Sigmoid colon (tissue), 4 donors: Measurements from ENCODE around the gene SUPT20H.

Source experiments
- CTCF ChIP-seq, 4 experiments: fragments of 450-650 bp in 3 of 4; fragments of 200-600 bp in 1 of 4; IDR thresholded peaks; one replicate each; pipeline ENCODE4 v1.5.1; 2016 to 2019; ENCODE audit warnings: antibody characterized with exemption in 4 of 4, mild to moderate bottlenecking in 3 of 4, moderate library complexity in 2 of 4
- EP300 ChIP-seq, 4 donors: sonication (generic); formaldehyde crosslinking; IDR thresholded peaks; one replicate each; pipeline ENCODE4 v1.6.1; 2017; ENCODE audit warnings: antibody characterized with exemption in 4 of 4
- POLR2A ChIP-seq, 2 donors: fragments of 450-650 bp; IDR thresholded peaks; one replicate each; pipeline ENCODE4 v1.6.1; 2016; ENCODE audit warnings: antibody characterized with exemption in 2 of 2, mild to moderate bottlenecking in 2 of 2, moderate library complexity in 2 of 2
- POLR2AphosphoS5 ChIP-seq, 4 donors: sonication (generic); formaldehyde crosslinking; IDR thresholded peaks; one replicate each; pipeline ENCODE4 v1.6.1; 2017; ENCODE audit warnings: antibody characterized with exemption in 4 of 4

- TF ChIP-seq CTCF (IDR thresholded peaks at IDR 0.05): no peak
- no peak for TF ChIP-seq POLR2A (IDR thresholded peaks at IDR 0.05)
- no peak for TF ChIP-seq EP300 (IDR thresholded peaks at IDR 0.05)
- no peak for TF ChIP-seq POLR2AphosphoS5 (IDR thresholded peaks at IDR 0.05)
Observed at GRCh38 chr13:37072024-37072423, 12.5 kb upstream of the SUPT20H start.
